Stimulated activated effector memory CD8-positive, alpha-beta T cell treated with anti-CD3 and anti-CD28 coated beads, Interleukin-12 subunit alpha, Interleukin-12 subunit beta, amount 100 ng/mL, for 72 hours (primary cell): ENCODE results near the gene SLC7A14.

Experiments used
- ATAC-seq: fragments of 150-1000 bp; cut with Tn5 transposase; 2 replicates; pipeline ENCODE4 v1.10.0; 2021
- DNase-seq, 2 donors: peaks; one replicate each; pipeline ENCODE4 v3.0.0; 2021 to 2022; ENCODE audit warnings: low spot score in 2 of 2
- H3K27ac Mint-ChIP-seq: one replicate; pipeline ENCODE4 v1.8.0; 2022; ENCODE audit warnings: mild to moderate bottlenecking, mixed read lengths
- H3K36me3 Mint-ChIP-seq: one replicate; pipeline ENCODE4 v1.8.0; 2022; ENCODE audit warnings: mild to moderate bottlenecking, mixed read lengths
- H3K4me1 Mint-ChIP-seq: one replicate; pipeline ENCODE4 v1.8.0; 2022; ENCODE audit warnings: mixed read lengths
- H3K4me3 Mint-ChIP-seq: one replicate; pipeline ENCODE4 v1.8.0; 2022; ENCODE audit warnings: mild to moderate bottlenecking, mixed read lengths
- H3K9me3 Mint-ChIP-seq: one replicate; pipeline ENCODE4 v1.8.0; 2022; ENCODE audit warnings: mixed read lengths

The SLC7A14 gene

GRCh38 chr3:170426240-170426797 lies 159.6 kb downstream of the SLC7A14 start:
- DNase-seq (no peak), ATAC-seq (peak; percentile 42)
- no peaks in the 10 kb centered on the region for H3K36me3 Mint-ChIP-seq
- no peak overlapping the region for H3K27ac Mint-ChIP-seq
- H3K9me3 Mint-ChIP-seq = no peaks in the 10 kb centered on the region
- peaks cover 14% of the 10 kb centered on the region for H3K4me1 Mint-ChIP-seq
- no peak overlapping the region for H3K4me3 Mint-ChIP-seq

- H3K9me3 Mint-ChIP-seq = no peaks in the 10 kb centered on the region
- H3K4me3 Mint-ChIP-seq = no peak overlapping the region
- H3K36me3 Mint-ChIP-seq = no peaks in the 10 kb centered on the region
Observed at GRCh38 chr3:170425491-170426239, 160.2 kb downstream of the SLC7A14 start.

GRCh38 chr3:170424879-170425278 lies 161.0 kb downstream of the SLC7A14 start:
- Mint-ChIP-seq H3K27ac (no peak overlapping the region), H3K9me3 (no peaks in the 10 kb centered on the region), H3K4me3 (no peak overlapping the region), H3K36me3 (no peaks in the 10 kb centered on the region), H3K4me1 (peaks cover 20% of the 10 kb centered on the region)
- ATAC-seq (no peak), DNase-seq (no peak)

More at GRCh38 chr3:170425491-170426239, 160.2 kb downstream of the SLC7A14 start:
- DNase-seq (no peak), ATAC-seq (peak; percentile 20)
- H3K4me1 Mint-ChIP-seq = peaks cover 15% of the 10 kb centered on the region
- H3K27ac Mint-ChIP-seq = no peak overlapping the region

GRCh38 chr3:170423001-170423615 lies 162.8 kb downstream of the SLC7A14 start:
- ATAC-seq (no peak), DNase-seq (no peak)
- Mint-ChIP-seq H3K4me3 (no peak overlapping the region), H3K36me3 (peaks cover 5% of the 10 kb centered on the region), H3K4me1 (peaks cover 13% of the 10 kb centered on the region), H3K9me3 (no peaks in the 10 kb centered on the region), H3K27ac (no peak overlapping the region)

GRCh38 chr3:170421758-170422157 lies 164.1 kb downstream of the SLC7A14 start:
- Mint-ChIP-seq H3K27ac (no peak overlapping the region), H3K4me3 (no peak overlapping the region), H3K4me1 (peaks cover 12% of the 10 kb centered on the region), H3K36me3 (peaks cover 6% of the 10 kb centered on the region), H3K9me3 (no peaks in the 10 kb centered on the region)
- ATAC-seq (no peak), DNase-seq (no peak)

GRCh38 chr3:170421111-170421641 lies 164.7 kb downstream of the SLC7A14 start:
- Mint-ChIP-seq H3K36me3 (peaks cover 6% of the 10 kb centered on the region), H3K4me3 (no peak overlapping the region), H3K4me1 (peaks cover 12% of the 10 kb centered on the region), H3K9me3 (no peaks in the 10 kb centered on the region), H3K27ac (no peak overlapping the region)
- ATAC-seq (no peak), DNase-seq (no peak)

GRCh38 chr3:170420307-170420821 lies 165.5 kb downstream of the SLC7A14 start:
- peak overlapping the region; percentile 2 for H3K4me3 Mint-ChIP-seq
- no peaks in the 10 kb centered on the region for H3K9me3 Mint-ChIP-seq
- peaks cover 6% of the 10 kb centered on the region for H3K36me3 Mint-ChIP-seq
- DNase-seq = no peak
- ATAC-seq = no peak
- H3K4me1 Mint-ChIP-seq = peaks cover 12% of the 10 kb centered on the region
- no peak overlapping the region for H3K27ac Mint-ChIP-seq

- no peak overlapping the region for H3K27ac Mint-ChIP-seq
- H3K9me3 Mint-ChIP-seq = no peaks in the 10 kb centered on the region
- H3K4me1 Mint-ChIP-seq = peaks cover 12% of the 10 kb centered on the region
- H3K36me3 Mint-ChIP-seq = peaks cover 6% of the 10 kb centered on the region
- H3K4me3 Mint-ChIP-seq = peak overlapping the region; percentile 38
- DNase-seq = no peak
- peak; percentile 19 for ATAC-seq
Observed at GRCh38 chr3:170419557-170420087, 166.3 kb downstream of the SLC7A14 start.

GRCh38 chr3:170418422-170419398 lies 167.2 kb downstream of the SLC7A14 start, which contains the start of gene CLDN11:
CLDN11 (plus strand) TSS chr3:170418868; CDS start chr3:170419067, 199 bp downstream.
- H3K27ac Mint-ChIP-seq = peak within 1 kb of the TSS; percentile 68
- no peaks in the 10 kb centered on the region for H3K9me3 Mint-ChIP-seq
- H3K4me3 Mint-ChIP-seq = peak within 1 kb of the TSS; percentile 61
- H3K4me1 Mint-ChIP-seq = peaks cover 12% of the 10 kb centered on the region
- peak; percentile 19 for ATAC-seq
- H3K36me3 Mint-ChIP-seq = peaks cover 6% of the 10 kb centered on the region
- DNase-seq = no peak

- H3K27ac Mint-ChIP-seq = no peak overlapping the region
- ATAC-seq = no peak
Observed at GRCh38 chr3:170417090-170417489, 168.8 kb downstream of the SLC7A14 start.

GRCh38 chr3:170414202-170414663 lies 171.6 kb downstream of the SLC7A14 start:
- Mint-ChIP-seq H3K4me3 (no peak overlapping the region), H3K36me3 (peaks cover 6% of the 10 kb centered on the region), H3K27ac (no peak overlapping the region), H3K4me1 (peaks cover 6% of the 10 kb centered on the region), H3K9me3 (no peaks in the 10 kb centered on the region)
- DNase-seq = no peak
- peak; percentile 62 for ATAC-seq

More at GRCh38 chr3:170417090-170417489, 168.8 kb downstream of the SLC7A14 start:
- H3K4me3 Mint-ChIP-seq = no peak overlapping the region
- no peak for DNase-seq
- no peaks in the 10 kb centered on the region for H3K9me3 Mint-ChIP-seq
- peaks cover 12% of the 10 kb centered on the region for H3K4me1 Mint-ChIP-seq
- H3K36me3 Mint-ChIP-seq = peaks cover 6% of the 10 kb centered on the region

GRCh38 chr3:170413291-170413690 lies 172.6 kb downstream of the SLC7A14 start:
- no peak overlapping the region for H3K4me3 Mint-ChIP-seq
- peaks cover 3% of the 10 kb centered on the region for H3K36me3 Mint-ChIP-seq
- H3K4me1 Mint-ChIP-seq = peaks cover 3% of the 10 kb centered on the region
- DNase-seq (no peak), ATAC-seq (no peak)
- H3K9me3 Mint-ChIP-seq = no peaks in the 10 kb centered on the region
- H3K27ac Mint-ChIP-seq = no peak overlapping the region

- Mint-ChIP-seq H3K4me3 (no peak overlapping the region), H3K27ac (no peak overlapping the region), H3K4me1 (no peaks in the 10 kb centered on the region), H3K36me3 (no peaks in the 10 kb centered on the region), H3K9me3 (no peaks in the 10 kb centered on the region)
- DNase-seq (no peak), ATAC-seq (no peak)
Observed at GRCh38 chr3:170410428-170411029, 175.3 kb downstream of the SLC7A14 start.
